GM21717 (cell line): ENCODE results near the gene TRMT1.

ENCODE experiments used
- ATAC-seq: cut with Tn5 transposase; IDR thresholded peaks from one replicate; pipeline ENCODE4 v1.9.1; 2021; ENCODE audit warnings: mild to moderate bottlenecking, moderate library complexity; ENCODE audit not compliant: unreplicated experiment

The TRMT1 gene

GRCh38 chr19:13074378-13074777 is 42.2 kb downstream of the TRMT1 start:
- ATAC-seq = no peak

DNA sequence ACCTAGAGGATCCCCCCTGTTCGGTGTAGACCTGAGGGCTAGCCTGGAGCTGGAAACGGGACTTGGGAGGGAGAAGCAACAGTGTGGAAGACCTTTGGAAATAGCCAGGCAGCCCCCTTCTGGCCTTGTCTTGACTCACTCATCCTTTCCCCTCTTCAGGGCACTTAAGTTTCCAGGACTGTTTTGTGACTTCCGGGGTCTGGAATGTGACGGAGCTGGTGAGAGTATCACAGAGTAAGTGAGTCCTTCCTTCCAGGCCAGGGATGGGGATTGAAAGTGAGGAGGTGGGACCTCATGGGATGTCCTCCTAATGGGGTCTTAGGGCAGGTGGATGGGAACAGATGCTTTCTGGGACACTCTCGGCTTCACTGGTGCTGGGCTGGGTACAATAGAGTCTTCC is 43.3 kb downstream of the TRMT1 start:
- no peak for ATAC-seq

GRCh38 chr19:13072188-13072908 is 44.2 kb downstream of the TRMT1 start:
- ATAC-seq = no peak

- ATAC-seq = no peak
Observed at GRCh38 chr19:13071444-13072187, 44.9 kb downstream of the TRMT1 start.

GRCh38 chr19:13070425-13071140 is 46.0 kb downstream of the TRMT1 start:
- no peak for ATAC-seq

DNA sequence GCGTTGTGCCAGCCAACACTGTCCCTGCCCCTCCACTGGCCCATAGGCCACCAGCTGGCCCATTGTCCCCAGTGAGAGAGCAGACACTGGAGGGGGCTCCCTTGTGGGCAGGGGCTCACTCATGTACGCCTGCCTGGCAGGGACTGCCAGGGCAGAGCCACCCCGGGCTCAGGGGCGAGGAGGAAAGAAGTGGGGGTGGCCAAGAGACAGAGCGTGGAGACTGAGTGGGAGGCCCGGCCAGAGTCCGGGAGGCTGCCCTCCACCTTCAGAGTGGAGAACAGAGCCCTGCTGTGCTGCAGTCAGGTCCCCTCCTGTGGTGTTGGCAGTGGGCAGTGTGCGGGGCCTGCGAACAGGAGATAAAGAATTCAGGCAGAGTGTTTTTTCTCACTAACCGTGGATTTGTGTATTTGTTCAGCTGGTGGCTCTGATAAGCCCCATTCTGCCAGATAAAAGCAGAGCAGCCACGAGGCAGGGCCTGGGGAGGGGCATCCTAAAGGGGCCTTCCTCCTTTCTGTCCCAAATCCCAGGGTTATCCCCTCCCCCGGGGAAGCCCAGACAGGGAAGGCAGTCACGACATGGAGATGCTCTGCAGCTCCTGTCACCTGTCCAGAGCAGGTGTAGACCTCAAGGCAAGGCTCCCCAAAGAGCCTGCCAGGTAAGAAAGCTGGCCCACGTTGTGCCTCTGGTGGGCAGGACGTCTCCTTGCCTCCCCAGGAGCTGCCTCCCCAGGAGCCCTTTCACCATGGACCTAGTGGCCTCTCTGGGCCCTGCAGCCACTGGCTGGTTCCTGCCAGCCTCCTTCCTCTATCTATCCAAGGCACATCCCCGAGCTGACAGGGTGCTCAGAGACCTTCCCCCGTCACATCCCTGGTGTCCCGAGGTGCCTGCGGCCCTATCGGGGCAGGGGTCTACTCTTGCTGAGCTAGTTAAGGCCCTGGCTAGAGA is 46.9 kb downstream of the TRMT1 start:
- no peak for ATAC-seq

- ATAC-seq = no peak
Observed at GRCh38 chr19:13068085-13068846, 48.3 kb downstream of the TRMT1 start.

DNA sequence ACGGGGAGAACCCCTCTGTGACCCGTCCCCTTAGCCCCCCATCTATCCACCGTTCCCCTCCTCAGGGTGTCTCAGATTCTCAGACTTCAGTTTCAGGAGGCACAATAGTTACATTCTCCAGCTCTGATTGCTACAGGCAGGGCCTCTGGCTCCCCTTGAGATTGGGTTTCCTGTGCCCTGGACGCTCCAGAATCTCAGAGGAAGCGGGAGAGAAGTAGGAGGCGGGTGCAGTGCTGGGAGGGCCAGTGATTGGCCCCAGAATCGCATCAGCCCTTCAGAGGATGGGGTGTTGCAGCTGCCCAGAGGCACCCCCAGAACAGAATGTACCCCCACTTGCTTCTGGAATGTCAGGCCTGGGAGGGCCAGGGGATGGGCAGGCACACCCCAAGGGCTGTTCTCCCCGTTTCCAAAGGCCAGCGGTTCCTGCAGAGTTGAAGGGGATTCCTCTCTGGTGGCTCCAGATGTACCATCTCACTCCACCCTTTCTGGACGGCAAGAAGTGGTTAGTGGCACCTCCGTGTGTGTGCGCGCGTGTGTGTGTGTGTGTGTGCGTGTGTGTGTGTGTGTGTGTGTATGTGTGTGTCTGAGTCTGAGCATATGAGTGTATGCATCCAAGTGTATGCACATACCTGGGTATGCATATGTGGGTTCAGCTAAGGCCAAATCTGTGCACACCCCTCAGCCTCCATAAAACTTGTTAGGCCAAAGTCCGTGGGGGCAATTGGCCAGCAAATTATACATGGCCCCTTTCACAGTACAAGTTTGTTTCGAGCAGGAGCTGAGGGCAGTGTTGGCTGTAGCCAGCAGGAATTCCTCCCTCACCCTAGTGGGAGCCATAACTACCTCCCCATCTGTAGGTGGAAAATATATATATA is 49.4 kb downstream of the TRMT1 start:
- ATAC-seq = no peak

DNA sequence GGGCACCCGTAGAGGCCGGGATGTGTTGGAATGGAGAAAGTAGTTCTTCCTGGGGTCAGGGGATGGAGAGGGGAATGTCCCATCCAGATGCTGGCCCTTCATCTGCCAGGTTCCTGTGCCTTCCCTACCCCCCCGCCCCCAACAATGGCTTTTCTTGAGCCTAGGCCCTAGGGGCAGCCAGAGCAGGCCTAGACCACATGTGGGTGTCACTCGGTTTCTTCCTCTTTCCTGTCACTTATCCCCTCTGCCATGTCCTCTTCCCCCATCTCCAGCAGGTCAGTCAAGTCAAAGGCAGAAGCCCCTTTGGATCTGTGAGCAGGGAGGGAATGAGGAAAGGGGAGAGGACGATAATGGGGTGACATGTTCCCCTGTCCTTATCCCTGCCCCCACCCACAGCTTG is 50.3 kb downstream of the TRMT1 start:
- ATAC-seq = no peak

DNA sequence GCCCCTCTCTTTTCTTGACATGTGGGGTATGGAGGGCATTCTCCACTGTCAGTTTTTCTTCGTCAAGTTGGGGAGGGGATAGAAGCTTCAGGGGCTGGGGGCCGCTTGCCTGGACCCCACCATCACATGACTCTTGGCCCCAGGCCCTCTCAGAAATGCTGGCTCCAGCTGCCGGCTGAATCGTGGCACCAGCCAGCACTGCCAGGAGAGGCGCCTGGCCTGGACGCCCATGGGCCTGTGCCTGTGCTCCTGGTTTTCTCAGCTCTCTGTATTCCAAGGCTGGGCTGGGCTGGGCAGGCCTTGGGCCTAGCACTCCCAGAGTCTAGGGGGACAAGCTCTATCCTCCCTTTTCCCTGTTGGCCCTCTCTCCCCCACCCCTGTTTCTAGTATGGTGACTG is 52.4 kb downstream of the TRMT1 start:
- no peak for ATAC-seq

DNA sequence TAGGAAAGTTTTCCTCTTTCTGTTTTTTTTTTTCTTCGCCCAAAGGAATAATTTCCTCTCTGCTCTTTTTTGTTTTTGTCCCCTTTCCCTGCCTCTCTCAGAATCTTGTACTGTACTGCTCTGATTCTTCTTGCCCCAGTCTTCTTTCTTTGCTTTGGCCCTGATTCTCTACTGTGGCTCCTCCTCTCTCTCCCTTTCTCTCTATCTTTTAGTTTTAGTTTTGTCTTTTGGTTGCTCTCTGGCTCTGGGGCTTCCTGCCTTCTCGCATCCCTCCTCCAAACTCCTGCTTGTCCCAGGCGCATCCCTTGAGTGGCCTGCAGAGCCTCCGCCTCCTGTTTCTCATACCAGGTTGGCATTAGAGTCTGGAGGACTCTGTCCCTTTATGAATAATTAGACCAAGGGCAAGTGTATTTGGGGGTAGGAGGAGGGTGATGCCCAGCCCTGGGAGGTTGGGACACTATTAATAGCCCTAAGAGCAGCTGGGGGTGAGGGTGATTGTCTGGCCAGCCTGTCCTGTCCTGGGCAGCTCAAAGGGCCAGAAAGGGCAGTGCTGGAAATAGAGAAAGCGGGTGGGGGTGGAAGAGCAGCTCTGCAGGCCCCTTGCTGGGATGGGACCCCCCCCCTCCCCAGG is 53.0 kb downstream of the TRMT1 start:
- ATAC-seq = no peak

GRCh38 chr19:13062317-13062716 is 54.2 kb downstream of the TRMT1 start:
- ATAC-seq = no peak

GRCh38 chr19:13060964-13061927 is 55.3 kb downstream of the TRMT1 start:
- no peak for ATAC-seq

GRCh38 chr19:13060233-13060963 is 56.1 kb downstream of the TRMT1 start:
- no peak for ATAC-seq

DNA sequence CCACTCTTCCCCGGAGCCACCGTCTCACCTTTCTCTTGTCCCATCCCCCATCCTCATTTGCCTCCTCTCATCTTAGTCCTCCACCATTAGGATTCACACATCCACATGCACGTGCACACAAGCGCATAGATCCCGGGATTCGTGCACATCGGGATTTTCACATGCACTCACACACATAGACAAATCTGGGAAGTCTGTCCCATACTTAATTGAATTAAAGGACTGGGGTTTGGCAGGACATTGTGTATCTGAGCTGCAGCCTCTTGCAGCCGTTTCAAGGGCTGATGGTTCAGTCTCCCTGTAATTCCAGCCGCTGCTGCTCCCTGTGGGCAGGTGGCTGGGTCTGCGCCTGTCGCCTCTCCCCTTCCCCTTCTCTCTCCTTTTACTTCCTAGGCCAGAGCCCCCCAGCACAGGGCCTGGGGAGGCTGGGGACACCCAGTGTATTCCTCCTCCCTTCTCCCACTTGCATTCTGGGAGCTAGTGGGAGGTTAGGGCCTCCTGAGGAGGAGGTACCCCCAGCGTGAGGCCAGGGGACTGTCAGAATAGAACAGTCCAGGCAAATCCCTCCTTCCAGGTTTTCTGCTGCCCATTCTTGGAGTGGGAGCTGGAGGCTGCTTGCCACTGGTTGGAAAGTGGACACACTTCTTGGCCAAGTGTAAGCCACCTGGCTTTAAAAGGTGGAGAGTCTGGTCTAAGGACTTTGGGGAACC is 57.4 kb downstream of the TRMT1 start:
- no peak for ATAC-seq

DNA sequence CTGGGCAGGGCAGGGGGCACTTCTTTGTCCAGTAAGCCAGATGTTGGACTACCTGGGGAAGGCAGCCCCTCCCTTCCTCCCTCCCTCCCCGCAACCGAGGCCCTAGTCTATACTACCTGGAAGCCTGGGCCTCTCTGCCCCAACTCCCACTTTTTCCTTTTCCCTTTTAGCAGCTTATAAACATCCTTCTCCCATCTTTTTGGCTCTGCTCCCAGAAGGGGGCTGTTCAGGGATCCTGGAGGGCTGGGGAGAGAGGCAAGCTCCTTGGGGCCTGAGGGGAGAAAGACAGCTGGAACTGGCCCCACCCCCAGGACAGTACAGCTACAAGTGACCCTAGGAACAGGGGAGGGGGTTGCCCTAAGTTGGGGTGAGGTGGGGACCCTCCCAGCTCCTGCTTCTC is 58.8 kb downstream of the TRMT1 start:
- ATAC-seq = no peak
